Measurements from ENCODE around the gene TPM4.

The TPM4 gene

GRCh38 chr19:16070366-16070990 lies 5.8 kb upstream of the TPM4 start:
- H3K4me1 ChIP-seq (ENCODE audit: insufficient read depth, low read length, severe bottlenecking), result peaks cover 15% of the 10 kb centered on the region
- no peaks in the 10 kb centered on the region for H3K9me3 ChIP-seq (ENCODE audit: low read length)
- peak overlapping the region; percentile 42 for H3K4me3 ChIP-seq (ENCODE audit: low read depth, low read length, poor library complexity, severe bottlenecking)
- H3K4me2 ChIP-seq (ENCODE audit: low read length), result peak overlapping the region; percentile 58
- H3K27me3 ChIP-seq (ENCODE audit: insufficient read depth, low read length), result no peaks in the 10 kb centered on the region
- no peaks in the 10 kb centered on the region for H3K79me2 ChIP-seq (ENCODE audit: insufficient read depth, low read length)
- H3K9ac ChIP-seq (ENCODE audit: low read length), result peak overlapping the region; percentile 64
- TF ChIP-seq EZH2 (IDR thresholded peaks at IDR 0.05; ENCODE audit: borderline replicate concordance, low read length) (no peak), CTCF (IDR thresholded peaks at IDR 0.05; ENCODE audit: low read length) (0 out of 2 replicates have a peak, but pooled peaks have one; percentile 12)
- peak overlapping the region; percentile 80 for H3K27ac ChIP-seq (ENCODE audit: low read depth, low read length, poor library complexity, severe bottlenecking)
- no peaks in the 10 kb centered on the region for H3F3A ChIP-seq (ENCODE audit: insufficient read depth, low read length)
- no peaks in the 10 kb centered on the region for H4K20me1 ChIP-seq (ENCODE audit: insufficient read depth, low read length)
- H3K36me3 ChIP-seq (ENCODE audit: insufficient read depth, low read length), result no peaks in the 10 kb centered on the region
- no peaks in the 10 kb centered on the region for H3K9me2 ChIP-seq (ENCODE audit: low read depth, low read length)
- H2AFZ ChIP-seq (ENCODE audit: low read length), result peak overlapping the region; percentile 56

- H3K27me3 ChIP-seq (ENCODE audit: insufficient read depth, low read length), result no peaks in the 10 kb centered on the region
- peaks cover 21% of the 10 kb centered on the region for H3K4me1 ChIP-seq (ENCODE audit: insufficient read depth, low read length, severe bottlenecking)
- no peaks in the 10 kb centered on the region for H3K79me2 ChIP-seq (ENCODE audit: insufficient read depth, low read length)
- H3K4me2 ChIP-seq (ENCODE audit: low read length), result no peak overlapping the region
- H3K4me3 ChIP-seq (ENCODE audit: low read depth, low read length, poor library complexity, severe bottlenecking), result no peak overlapping the region
- no peaks in the 10 kb centered on the region for H3K36me3 ChIP-seq (ENCODE audit: insufficient read depth, low read length)
- no peaks in the 10 kb centered on the region for H4K20me1 ChIP-seq (ENCODE audit: insufficient read depth, low read length)
- TF ChIP-seq EZH2 (IDR thresholded peaks at IDR 0.05; ENCODE audit: borderline replicate concordance, low read length), result no peak
- TF ChIP-seq CTCF (IDR thresholded peaks at IDR 0.05; ENCODE audit: low read length), result no peak
- no peaks in the 10 kb centered on the region for H3K9me2 ChIP-seq (ENCODE audit: low read depth, low read length)
- no peaks in the 10 kb centered on the region for H3F3A ChIP-seq (ENCODE audit: insufficient read depth, low read length)
- H2AFZ ChIP-seq (ENCODE audit: low read length), result no peak overlapping the region
- no peaks in the 10 kb centered on the region for H3K9me3 ChIP-seq (ENCODE audit: low read length)
- H3K9ac ChIP-seq (ENCODE audit: low read length), result no peak overlapping the region
- peak overlapping the region; percentile 80 for H3K27ac ChIP-seq (ENCODE audit: low read depth, low read length, poor library complexity, severe bottlenecking)
Observed at GRCh38 chr19:16071072-16071691, 5.1 kb upstream of the TPM4 start.

GRCh38 chr19:16073481-16073880 lies 2.8 kb upstream of the TPM4 start:
- no peaks in the 10 kb centered on the region for H3K27me3 ChIP-seq (ENCODE audit: insufficient read depth, low read length)
- no peaks in the 10 kb centered on the region for H3K9me3 ChIP-seq (ENCODE audit: low read length)
- no peak overlapping the region for H3K27ac ChIP-seq (ENCODE audit: low read depth, low read length, poor library complexity, severe bottlenecking)
- H3K79me2 ChIP-seq (ENCODE audit: insufficient read depth, low read length), result no peaks in the 10 kb centered on the region
- H2AFZ ChIP-seq (ENCODE audit: low read length), result no peak overlapping the region
- no peaks in the 10 kb centered on the region for H4K20me1 ChIP-seq (ENCODE audit: insufficient read depth, low read length)
- TF ChIP-seq CTCF (IDR thresholded peaks at IDR 0.05; ENCODE audit: low read length), result no peak
- TF ChIP-seq EZH2 (IDR thresholded peaks at IDR 0.05; ENCODE audit: borderline replicate concordance, low read length), result no peak
- no peak overlapping the region for H3K4me3 ChIP-seq (ENCODE audit: low read depth, low read length, poor library complexity, severe bottlenecking)
- peaks cover 33% of the 10 kb centered on the region for H3K4me1 ChIP-seq (ENCODE audit: insufficient read depth, low read length, severe bottlenecking)
- no peaks in the 10 kb centered on the region for H3K36me3 ChIP-seq (ENCODE audit: insufficient read depth, low read length)
- no peak overlapping the region for H3K4me2 ChIP-seq (ENCODE audit: low read length)
- H3F3A ChIP-seq (ENCODE audit: insufficient read depth, low read length), result peaks cover 6% of the 10 kb centered on the region; the same call in 1 of the 2 replicates
- no peak overlapping the region for H3K9ac ChIP-seq (ENCODE audit: low read length)
- H3K9me2 ChIP-seq (ENCODE audit: low read depth, low read length), result no peaks in the 10 kb centered on the region

All from OCI-LY1 (cell line).